Measurements from ENCODE around the gene MROH8.
"Not testable (repeated sequence)": the region's sequence is repeated elsewhere in the genome, so short reads cannot be mapped to it uniquely, and the experiment has no call there.

The MROH8 gene

DNA sequence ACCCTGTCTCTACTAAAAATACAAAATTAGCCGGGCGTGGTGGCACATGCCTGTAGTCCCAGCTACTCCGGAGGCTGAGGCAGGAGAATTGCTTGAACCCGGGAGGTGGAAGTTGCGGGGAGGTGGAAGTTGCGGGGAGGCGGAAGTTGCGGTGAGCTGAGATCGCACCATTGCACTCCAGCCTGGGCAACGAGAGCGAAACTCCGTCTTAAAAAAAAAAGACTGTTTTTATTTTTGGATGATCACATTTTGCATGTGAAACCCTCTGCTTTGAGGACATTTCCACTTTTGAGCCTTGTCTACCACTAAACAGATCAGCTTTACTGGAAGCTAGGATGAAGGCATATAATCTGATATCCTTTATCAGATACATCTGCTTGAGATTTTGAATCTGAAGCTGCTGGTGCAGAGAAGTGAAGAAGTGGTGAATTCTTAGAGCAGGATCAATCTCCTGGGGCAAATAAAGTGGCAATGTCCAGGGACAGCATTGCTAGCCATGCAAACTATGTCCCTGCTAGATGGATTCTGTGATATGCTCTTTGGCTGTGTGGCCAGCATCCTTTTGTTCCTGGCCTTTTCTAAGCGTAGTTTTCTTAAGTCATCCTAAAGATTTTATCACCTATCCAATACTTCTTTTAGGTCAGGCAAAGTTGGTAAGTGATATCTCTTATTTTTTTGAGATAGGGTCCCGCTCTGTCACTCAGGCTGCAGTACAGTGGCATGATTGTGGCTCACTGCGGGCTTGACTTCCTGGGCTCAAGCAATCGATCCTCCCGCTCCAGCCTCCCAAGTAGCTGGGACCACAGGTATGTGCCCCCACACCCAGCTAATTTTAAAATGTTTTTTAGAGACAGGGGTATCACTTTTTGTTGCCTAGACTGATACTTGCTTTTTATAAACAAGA is 106.8 kb downstream of the MROH8 start:
- no peak for TF ChIP-seq POLR2A (IDR thresholded peaks at IDR 0.05; ENCODE audit: low read depth, low read length)
- FAIRE-seq (no peak), DNase-seq (ENCODE audit: insufficient read length, low spot score) (no peak)

DNA sequence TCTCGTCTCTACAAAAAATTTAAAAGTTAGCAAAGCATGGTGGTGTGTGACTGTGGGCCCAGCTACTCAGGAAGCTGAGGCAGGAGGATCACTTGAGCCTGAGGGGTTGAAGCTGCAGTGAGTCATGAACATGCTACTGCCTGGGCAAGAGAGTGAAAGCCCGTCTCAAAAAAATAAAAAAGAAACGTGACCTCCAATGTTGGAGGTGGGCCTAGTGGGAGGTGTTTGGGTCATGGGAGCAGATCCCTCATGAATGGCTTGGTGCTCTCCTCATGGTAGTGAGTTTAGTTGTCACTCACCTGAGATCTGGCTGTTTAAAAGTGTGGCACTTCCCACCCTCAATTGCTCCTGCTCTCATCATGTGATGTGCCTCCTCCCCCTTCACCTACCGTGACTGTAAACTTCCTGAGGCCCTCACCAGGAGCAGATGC is 107.9 kb downstream of the MROH8 start:
- DNase-seq (ENCODE audit: insufficient read length, low spot score) (no peak), FAIRE-seq (peak; percentile 36)
- no peak for TF ChIP-seq POLR2A (IDR thresholded peaks at IDR 0.05; ENCODE audit: low read depth, low read length)

DNA sequence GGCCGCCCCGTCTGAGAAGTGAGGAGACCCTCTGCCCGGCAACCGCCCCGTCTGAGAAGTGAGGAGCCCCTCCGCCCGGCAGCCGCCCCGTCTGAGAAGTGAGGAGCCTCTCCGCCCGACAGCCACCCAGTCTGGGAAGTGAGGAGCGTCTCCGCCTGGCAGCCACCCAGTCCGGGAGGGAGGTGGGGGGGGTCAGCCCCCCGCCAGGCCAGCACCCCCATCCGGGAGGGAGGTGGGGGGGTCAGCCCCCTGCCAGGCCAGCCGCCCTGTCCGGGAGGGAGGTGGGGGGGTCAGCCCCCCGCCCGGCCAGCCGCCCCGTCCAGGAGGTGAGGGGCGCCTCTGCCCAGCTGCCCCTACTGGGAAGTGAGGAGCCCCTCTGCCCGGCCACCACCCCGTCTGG is 109.8 kb downstream of the MROH8 start:
- FAIRE-seq; DNase-seq (ENCODE audit: insufficient read length, low spot score): not testable (repeated sequence)

DNA sequence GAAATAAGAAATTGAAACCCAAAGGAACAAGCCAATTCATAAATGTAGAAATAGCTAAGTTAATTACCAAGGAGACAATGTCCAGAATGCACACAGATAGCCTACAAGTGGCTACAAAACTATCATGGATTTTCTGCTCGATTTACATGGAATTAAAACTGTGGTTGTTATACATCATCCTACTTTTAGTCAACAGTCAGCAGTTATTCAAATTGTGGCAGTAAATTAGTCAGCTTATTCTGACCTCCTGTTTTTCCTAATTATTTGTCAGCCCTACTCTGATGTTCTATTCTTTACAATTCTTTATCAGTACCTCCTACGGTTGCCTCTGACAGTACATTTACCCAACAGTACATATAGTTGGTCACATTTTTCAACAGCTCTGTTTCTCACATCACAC is 113.2 kb downstream of the MROH8 start:
- DNase-seq (ENCODE audit: insufficient read length, low spot score) (no peak), FAIRE-seq (no peak)
- TF ChIP-seq POLR2A (IDR thresholded peaks at IDR 0.05; ENCODE audit: low read depth, low read length), result no peak

DNA sequence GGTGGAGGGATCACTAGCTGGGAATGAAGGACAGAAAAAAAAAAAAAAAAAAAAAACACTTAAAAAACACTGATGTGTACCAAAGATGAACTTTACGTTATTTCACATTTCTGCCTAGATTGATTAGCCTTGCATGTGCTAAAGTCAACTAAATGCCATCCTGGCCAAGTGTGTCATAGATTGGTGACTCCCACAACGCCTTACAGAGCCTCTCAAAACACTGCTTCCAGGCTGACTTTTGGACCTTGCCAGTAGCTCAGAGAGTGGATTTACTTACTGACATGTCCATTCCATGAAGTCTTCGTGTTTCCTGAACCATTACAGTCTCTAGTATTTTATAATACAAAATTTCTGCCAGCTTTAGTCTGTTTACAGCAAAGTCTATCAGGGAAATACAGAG is 124.1 kb downstream of the MROH8 start:
- DNase-seq (ENCODE audit: insufficient read length, low spot score), result no peak
- no peak for TF ChIP-seq POLR2A (IDR thresholded peaks at IDR 0.05; ENCODE audit: low read depth, low read length)
- no peak for FAIRE-seq

DNA sequence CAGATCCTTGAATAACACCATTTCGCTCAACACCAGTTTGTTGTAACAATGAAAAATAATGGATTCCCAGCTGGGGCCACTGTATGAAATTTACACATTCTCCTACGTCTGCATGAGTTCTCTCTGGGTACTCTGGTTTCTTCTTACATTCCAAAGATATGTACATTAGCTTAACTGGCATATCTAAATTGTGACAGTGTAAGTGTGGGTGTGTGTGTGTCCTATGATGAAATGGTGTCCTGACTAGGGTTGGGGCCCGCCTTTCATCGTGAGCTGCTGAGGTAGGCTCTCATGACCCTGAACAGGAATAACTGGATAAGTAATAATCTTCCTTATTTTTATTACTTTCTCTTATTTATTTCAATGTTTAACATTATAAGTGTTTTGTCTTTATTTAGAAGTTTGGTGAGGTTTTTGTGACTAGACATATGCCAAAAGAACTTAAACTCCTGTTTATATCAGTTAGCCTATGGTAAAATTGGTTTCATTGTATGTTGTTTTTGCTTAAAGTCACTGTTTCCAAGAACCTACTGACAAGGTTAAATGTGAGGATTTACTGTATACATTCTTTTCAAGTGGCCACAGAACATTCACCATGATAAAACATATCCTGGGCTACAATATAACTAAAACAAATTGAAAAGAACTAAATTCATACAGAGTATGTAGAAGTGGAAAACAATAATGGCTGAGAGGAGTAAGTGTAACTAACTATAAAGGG is 126.0 kb downstream of the MROH8 start:
- no peak for TF ChIP-seq POLR2A (IDR thresholded peaks at IDR 0.05; ENCODE audit: low read depth, low read length)
- DNase-seq (ENCODE audit: insufficient read length, low spot score), result no peak
- no peak for FAIRE-seq
